ENCODE data around the gene IFI6. TPM values are rescaled to one million over a fixed set of nuclear protein-coding genes. Genes with fewer than 3 reads are reported as not detected.

Gene IFI6
- total RNA-seq, 1 donor from 2014 or later: 1.3 TPM

GRCh38 chr1:27618341-27619082 lies 53.5 kb downstream of the IFI6 start:
- Histone ChIP-seq H3K36me3 (ENCODE audit: control insufficient read depth, insufficient read depth, low read length) (no peaks in the 10 kb centered on the region), H3K4me3 (ENCODE audit: low read depth, low read length) (no peak overlapping the region), H3K27me3 (ENCODE audit: control insufficient read depth, insufficient read depth, low read length) (no peaks in the 10 kb centered on the region)
- no peak for DNase-seq (ENCODE audit: low read depth)
- TF ChIP-seq CTCF (IDR thresholded peaks at IDR 0.05; ENCODE audit: insufficient read depth, low read length, severe bottlenecking): no peak
- FAIRE-seq: no peak

- TF ChIP-seq CTCF (IDR thresholded peaks at IDR 0.05; ENCODE audit: insufficient read depth, low read length, severe bottlenecking): no peak
- FAIRE-seq: peak; percentile 7
Measured at GRCh38 chr1:27617420-27617819, 54.6 kb downstream of the IFI6 start.

GRCh38 chr1:27616441-27616840 lies 55.6 kb downstream of the IFI6 start:
- FAIRE-seq: no peak
- Histone ChIP-seq H3K4me3 (ENCODE audit: low read depth, low read length) (no peak overlapping the region), H3K27me3 (ENCODE audit: control insufficient read depth, insufficient read depth, low read length) (no peaks in the 10 kb centered on the region), H3K36me3 (ENCODE audit: control insufficient read depth, insufficient read depth, low read length) (no peaks in the 10 kb centered on the region)
- no peak for DNase-seq (ENCODE audit: low read depth)
- TF ChIP-seq CTCF (IDR thresholded peaks at IDR 0.05; ENCODE audit: insufficient read depth, low read length, severe bottlenecking): peak; percentile 35

More at GRCh38 chr1:27617420-27617819, 54.6 kb downstream of the IFI6 start:
- no peak overlapping the region for H3K4me3 ChIP-seq (ENCODE audit: low read depth, low read length)
- H3K27me3 ChIP-seq (ENCODE audit: control insufficient read depth, insufficient read depth, low read length): no peaks in the 10 kb centered on the region
- no peak for DNase-seq (ENCODE audit: low read depth)
- H3K36me3 ChIP-seq (ENCODE audit: control insufficient read depth, insufficient read depth, low read length): no peaks in the 10 kb centered on the region

Other genes with a start within 250 kb of the IFI6 start
- gene WASF2, start 182.0 kb downstream of the IFI6 start, total RNA-seq: 22.1 and 38.3 TPM in 2 replicates
- 5.0 and 14.6 TPM in 2 replicates for gene AHDC1, start 68.0 kb downstream of the IFI6 start, total RNA-seq
- 0.13 and 1.1 TPM in 2 replicates for gene FGR, start 37.0 kb downstream of the IFI6 start, total RNA-seq
- 12.6 and 14.7 TPM in 2 replicates for gene FAM76A, start 53.8 kb upstream of the IFI6 start, total RNA-seq
- gene STX12, start 101.0 kb upstream of the IFI6 start, total RNA-seq: 29.7 and 36.2 TPM in 2 replicates
- 46.7 and 51.9 TPM in 2 replicates for gene PPP1R8, start 158.6 kb upstream of the IFI6 start, total RNA-seq
- gene THEMIS2, start 200.4 kb upstream of the IFI6 start, total RNA-seq: 2.1 and 2.4 TPM in 2 replicates
- gene RPA2, start 242.4 kb upstream of the IFI6 start, total RNA-seq: 20.5 and 25.0 TPM in 2 replicates